Smooth muscle cell (in vitro differentiated cells): ENCODE measurements around the gene PPP1R14C. TPM values are rescaled to one million over a fixed set of nuclear protein-coding genes. Genes with fewer than 3 reads are reported as not detected.

Experiments
- DNase-seq: peaks from one replicate; lab custom pipeline; 2025; ENCODE audit not compliant: unreplicated experiment; lab: John Stamatoyannopoulos, UW
- H2AFZ ChIP-seq: fragments of 200-600 bp; sonication (generic); 2 replicates; pipeline ENCODE4 v1.6.0; 2016; ENCODE audit warnings: antibody characterized with exemption, low read depth, mild to moderate bottlenecking
- H3F3A ChIP-seq: fragments of 200-600 bp; sonication (generic); 2 replicates; pipeline ENCODE4 v1.6.0; 2017; ENCODE audit warnings: antibody characterized with exemption, low read depth
- H3K27ac ChIP-seq: fragments of 200-600 bp; sonication (generic); 2 replicates; pipeline ENCODE4 v1.5.1; 2016; ENCODE audit warnings: low read depth, mild to moderate bottlenecking
- H3K27me3 ChIP-seq: fragments of 200-600 bp; sonication (generic); 2 replicates; pipeline ENCODE4 v1.6.1; 2016; ENCODE audit warnings: low read depth, mild to moderate bottlenecking
- H3K36me3 ChIP-seq: fragments of 200-600 bp; sonication (generic); 2 replicates; pipeline ENCODE4 v1.5.1; 2016; ENCODE audit warnings: low read depth
- H3K4me1 ChIP-seq: fragments of 200-600 bp; sonication (generic); 2 replicates; pipeline ENCODE4 v1.5.1; 2016; ENCODE audit warnings: low read depth
- H3K4me2 ChIP-seq: fragments of 200-600 bp; sonication (generic); 2 replicates; pipeline ENCODE4 v1.6.0; 2016; ENCODE audit warnings: mild to moderate bottlenecking
- H3K4me3 ChIP-seq: fragments of 200-600 bp; sonication (generic); 2 replicates; pipeline ENCODE4 v1.5.1; 2016; ENCODE audit warnings: mild to moderate bottlenecking
- H3K79me2 ChIP-seq: fragments of 200-600 bp; sonication (generic); 2 replicates; pipeline ENCODE4 v1.6.0; 2016; ENCODE audit warnings: low read depth, mild to moderate bottlenecking
- H3K9ac ChIP-seq: fragments of 200-600 bp; sonication (generic); 2 replicates; pipeline ENCODE4 v1.6.0; 2016; ENCODE audit warnings: low read depth
- H3K9me3 ChIP-seq: fragments of 200-600 bp; sonication (generic); replicated peaks from 2 replicates; pipeline ENCODE4 v1.5.1; 2016; ENCODE audit warnings: low read depth
- H4K20me1 ChIP-seq: fragments of 200-600 bp; sonication (generic); 2 replicates; pipeline ENCODE4 v1.6.0; 2016; ENCODE audit warnings: low read depth
- CTCF ChIP-seq: fragments of 200-600 bp; sonication (generic); IDR thresholded peaks from 2 replicates; pipeline ENCODE4 v1.5.1; 2017; ENCODE audit warnings: borderline replicate concordance, mild to moderate bottlenecking, antibody characterized with exemption; ENCODE audit not compliant: insufficient read depth, poor library complexity, severe bottlenecking
- WGBS: methylation state at CpG from one replicate; pipeline ENCODE4 v1.1.7; 2016; ENCODE audit warnings: low lambda C conversion rate; 5-methylcytosine and 5-hydroxymethylcytosine counted together
- polyA plus RNA-seq: library from polyadenylated mRNA; unstranded; fragments of >200 nt; fragmentation: Nextera tagmentation; extraction: Ambion mirVana; gene quantifications from 2 replicates; pipeline ENCODE4 v1.2.1, GENCODE V29; 2016
- total RNA-seq: library from RNA; depleted of rRNA; stranded (reverse); fragments of >200 nt; gene quantifications from 2 replicates; pipeline ENCODE4 v1.2.3, GENCODE V29; 2014

Gene PPP1R14C
- total and polyA plus RNA-seq, 2 experiments from 2014 or later = 2.6 to 7.9 TPM

- no peaks in the 10 kb centered on the region for H3K9me3 ChIP-seq
- H4K20me1 ChIP-seq = no peaks in the 10 kb centered on the region
- no peaks in the 10 kb centered on the region for H3F3A ChIP-seq
- H3K4me2 ChIP-seq = no peak overlapping the region
- TF ChIP-seq CTCF = no peak
- 43% methylated on average over 1 of the region's 1 CpG for WGBS
- H3K79me2 ChIP-seq = no peaks in the 10 kb centered on the region
- no peak overlapping the region for H3K27ac ChIP-seq
- no peaks in the 10 kb centered on the region for H3K36me3 ChIP-seq
- DNase-seq = no peak
- H3K9ac ChIP-seq = no peak overlapping the region
- no peak overlapping the region for H3K4me3 ChIP-seq
- no peak overlapping the region for H2AFZ ChIP-seq
- no peaks in the 10 kb centered on the region for H3K4me1 ChIP-seq
- H3K27me3 ChIP-seq = no peaks in the 10 kb centered on the region
Measured at GRCh38 chr6:150279533-150279932, 136.7 kb downstream of the PPP1R14C start.

- no peaks in the 10 kb centered on the region for H3K79me2 ChIP-seq
- H3F3A ChIP-seq = no peaks in the 10 kb centered on the region
- 92% methylated on average over 1 of the region's 1 CpG for WGBS
- H2AFZ ChIP-seq = no peak overlapping the region
- H3K27me3 ChIP-seq = no peaks in the 10 kb centered on the region
- no peak overlapping the region for H3K27ac ChIP-seq
- no peaks in the 10 kb centered on the region for H3K4me1 ChIP-seq
- H3K4me2 ChIP-seq = no peak overlapping the region
- no peaks in the 10 kb centered on the region for H3K9me3 ChIP-seq
- H3K4me3 ChIP-seq = no peak overlapping the region
- H3K9ac ChIP-seq = no peak overlapping the region
- H4K20me1 ChIP-seq = no peaks in the 10 kb centered on the region
- no peak for DNase-seq
- no peak for TF ChIP-seq CTCF
- no peaks in the 10 kb centered on the region for H3K36me3 ChIP-seq
Measured at GRCh38 chr6:150280703-150281102, 137.9 kb downstream of the PPP1R14C start.

- H3K4me1 ChIP-seq = no peaks in the 10 kb centered on the region
- no peaks in the 10 kb centered on the region for H4K20me1 ChIP-seq
- H3F3A ChIP-seq = no peaks in the 10 kb centered on the region
- H3K27ac ChIP-seq = no peak overlapping the region
- H2AFZ ChIP-seq = no peak overlapping the region
- DNase-seq = no peak
- H3K4me2 ChIP-seq = no peak overlapping the region
- H3K36me3 ChIP-seq = no peaks in the 10 kb centered on the region
- no peak for TF ChIP-seq CTCF
- no peaks in the 10 kb centered on the region for H3K9me3 ChIP-seq
- H3K79me2 ChIP-seq = no peaks in the 10 kb centered on the region
- no peak overlapping the region for H3K9ac ChIP-seq
- no peak overlapping the region for H3K4me3 ChIP-seq
- H3K27me3 ChIP-seq = no peaks in the 10 kb centered on the region
Measured at GRCh38 chr6:150281767-150282166, 138.9 kb downstream of the PPP1R14C start.

GRCh38 chr6:150282806-150283205 is 140.0 kb downstream of the PPP1R14C start:
- H3K27me3 ChIP-seq = no peaks in the 10 kb centered on the region
- no peaks in the 10 kb centered on the region for H3K4me1 ChIP-seq
- H3K9me3 ChIP-seq = no peaks in the 10 kb centered on the region
- H2AFZ ChIP-seq = no peak overlapping the region
- TF ChIP-seq CTCF = no peak
- H4K20me1 ChIP-seq = no peaks in the 10 kb centered on the region
- no peak overlapping the region for H3K27ac ChIP-seq
- no peak overlapping the region for H3K9ac ChIP-seq
- H3K79me2 ChIP-seq = no peaks in the 10 kb centered on the region
- no peak overlapping the region for H3K4me2 ChIP-seq
- no peak for DNase-seq
- no peak overlapping the region for H3K4me3 ChIP-seq
- no peaks in the 10 kb centered on the region for H3K36me3 ChIP-seq
- H3F3A ChIP-seq = no peaks in the 10 kb centered on the region
